GM19240 (cell line): ENCODE data around the gene DCXR.
"Not testable (repeated sequence)": the region's sequence is repeated elsewhere in the genome, so short reads cannot be mapped to it uniquely, and the experiment has no call there.

Experiments used
- DNase-seq: peaks from one replicate; pipeline ENCODE4 v3.0.0; 2011; ENCODE audit warnings: low spot score; ENCODE audit not compliant: insufficient read length

DCXR gene

DNA sequence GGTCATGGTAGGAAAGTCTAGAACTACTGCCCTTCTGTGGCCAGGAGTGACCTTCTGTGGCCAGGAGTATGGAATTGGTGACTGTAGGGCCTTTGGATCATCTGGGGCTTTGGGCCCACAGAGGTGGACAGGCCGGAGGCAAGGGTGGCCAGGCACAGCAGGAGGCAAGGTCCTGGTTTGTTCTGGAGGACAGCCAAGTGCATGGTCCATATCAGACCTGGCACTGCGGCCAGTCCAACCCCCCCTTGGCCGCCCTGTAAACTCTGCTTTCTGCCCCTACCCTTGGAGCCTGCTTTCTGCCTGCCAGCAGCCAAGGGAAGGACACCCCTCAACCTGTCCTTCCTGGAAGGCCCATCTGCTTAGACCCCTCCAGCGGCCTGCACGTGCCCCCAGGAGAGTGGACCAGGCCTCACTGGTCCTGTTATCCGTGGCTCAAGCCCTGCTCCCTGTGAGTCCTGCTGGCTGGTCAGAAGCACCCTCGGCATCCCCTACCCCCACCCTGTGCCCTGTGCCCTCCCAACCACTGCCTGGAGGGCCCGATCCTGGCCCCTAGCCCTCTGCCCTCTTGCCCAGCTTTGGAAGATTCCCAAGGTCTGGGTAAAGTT is 2.3 kb upstream of the DCXR start:
- DNase-seq: no peak

DNA sequence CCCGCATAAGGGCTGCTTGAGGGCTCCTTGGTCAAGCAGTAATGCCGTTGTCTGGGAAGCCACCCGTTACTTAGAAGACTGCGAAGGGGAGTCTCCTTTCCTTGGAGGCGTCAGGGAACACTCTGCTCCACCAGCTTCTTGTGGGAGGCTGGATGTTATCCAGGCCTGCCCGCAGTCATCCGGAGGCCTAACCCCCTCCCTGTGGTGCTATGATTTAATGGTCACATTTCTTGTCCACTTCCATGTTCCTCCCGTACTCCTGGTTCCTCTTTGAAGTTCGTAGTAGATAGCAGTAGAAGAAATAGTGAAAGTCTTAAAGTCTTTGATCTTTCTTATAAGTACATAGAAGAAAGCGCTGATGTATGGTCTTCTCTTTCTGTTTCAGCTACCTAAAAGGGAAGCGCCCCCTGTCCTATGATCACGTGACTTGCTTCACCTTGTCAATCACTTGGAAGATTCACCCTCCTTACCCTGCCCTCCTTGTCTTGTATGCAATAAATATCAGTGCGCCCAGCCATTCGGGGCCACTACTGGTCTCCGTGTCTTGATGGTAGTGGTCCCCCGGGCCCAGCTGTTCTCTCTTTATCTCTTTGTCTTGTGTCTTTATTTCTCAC is 1.4 kb upstream of the DCXR start:
- DNase-seq: not testable (repeated sequence)

DNA sequence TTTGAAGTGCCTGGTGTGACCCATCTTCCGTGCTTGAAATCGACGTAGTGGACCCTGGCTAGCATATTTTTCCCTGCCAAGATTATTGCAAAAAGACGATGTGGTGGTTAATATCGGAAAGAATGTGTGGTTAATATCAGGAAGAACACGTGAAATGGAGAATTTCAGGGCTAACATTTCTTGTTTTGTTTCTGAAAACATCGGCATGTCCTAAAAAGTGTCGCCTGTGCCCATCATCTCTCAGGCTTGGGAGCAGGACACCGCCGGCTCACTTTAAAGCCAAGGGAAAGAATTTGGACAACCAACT is 345 bp upstream of the DCXR start:
- no peak for DNase-seq

DNA sequence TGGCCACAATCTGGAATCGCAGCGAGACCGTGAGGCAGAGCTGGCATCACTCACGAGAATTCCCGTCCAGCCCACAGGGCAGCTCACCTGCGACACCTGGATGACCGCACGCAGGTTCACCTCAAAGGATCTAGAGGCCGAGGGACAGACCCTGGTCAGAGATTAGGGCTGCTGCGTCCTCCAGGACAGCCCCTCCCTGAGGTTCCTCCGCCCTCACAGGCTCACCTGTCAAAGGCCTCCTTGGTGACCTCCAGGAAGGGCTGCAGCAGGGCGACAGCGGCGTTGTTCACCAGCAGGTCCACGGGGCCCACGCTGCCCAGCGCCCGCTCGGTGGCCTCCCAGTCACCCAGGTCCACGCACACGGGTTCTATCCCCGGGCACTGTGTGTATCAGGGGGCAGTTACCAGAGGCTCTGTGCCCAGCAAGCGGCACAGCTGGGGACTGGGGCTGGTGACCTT is 834 bp downstream of the DCXR start:
- DNase-seq: no peak

DNA sequence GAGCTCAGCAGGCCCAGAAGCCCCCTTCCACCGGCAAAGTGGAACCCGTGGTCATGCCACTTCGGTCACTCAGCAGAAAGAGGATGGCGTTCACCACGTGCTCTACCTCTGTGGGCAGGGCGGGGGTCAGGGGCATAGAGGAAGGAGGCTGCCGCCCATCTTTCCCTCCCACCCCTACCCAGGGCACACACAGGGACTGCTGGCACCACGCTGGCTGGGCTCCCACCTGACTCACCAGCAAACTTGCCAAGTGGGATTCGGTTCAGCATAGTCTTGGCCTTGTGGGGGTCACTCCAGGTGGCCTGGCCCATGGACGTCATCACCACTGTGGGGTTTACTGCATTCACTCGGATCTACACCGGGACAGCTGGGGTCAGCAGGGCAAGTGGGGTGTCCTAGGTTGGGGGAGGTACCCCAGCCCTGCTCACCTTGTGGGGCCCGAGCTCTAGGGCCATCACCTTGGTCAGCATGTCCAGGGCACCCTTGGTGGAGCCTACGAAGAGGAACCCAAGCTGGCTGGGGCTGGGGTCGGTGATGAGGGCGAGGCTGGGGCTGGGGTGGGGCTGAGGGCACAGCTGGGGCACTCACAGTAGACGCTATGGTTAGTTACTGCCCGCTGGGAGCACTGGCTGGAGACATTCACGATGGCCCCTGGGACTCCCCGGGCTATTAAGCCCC is 1.4 kb downstream of the DCXR start:
- DNase-seq: no peak

DNA sequence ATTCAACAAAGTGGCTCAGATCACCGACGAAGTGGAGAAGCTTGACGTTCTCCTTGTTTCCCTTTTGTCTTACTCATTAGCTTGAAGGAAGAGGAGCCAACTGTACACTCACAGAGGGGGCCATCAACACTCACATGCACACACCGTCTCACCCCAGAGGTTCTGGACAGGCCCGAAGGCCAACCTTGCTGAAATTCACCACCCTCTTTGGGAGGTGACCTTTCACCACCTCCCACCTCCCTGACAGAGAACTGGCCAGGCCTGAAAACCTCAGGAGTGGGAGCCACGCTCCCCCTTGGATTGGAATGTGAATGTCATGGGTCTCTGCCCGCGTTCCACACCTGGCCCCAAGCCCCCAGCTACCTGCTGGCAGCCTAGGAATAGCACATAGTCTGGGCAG is 2.0 kb downstream of the DCXR start:
- DNase-seq: no peak

DNA sequence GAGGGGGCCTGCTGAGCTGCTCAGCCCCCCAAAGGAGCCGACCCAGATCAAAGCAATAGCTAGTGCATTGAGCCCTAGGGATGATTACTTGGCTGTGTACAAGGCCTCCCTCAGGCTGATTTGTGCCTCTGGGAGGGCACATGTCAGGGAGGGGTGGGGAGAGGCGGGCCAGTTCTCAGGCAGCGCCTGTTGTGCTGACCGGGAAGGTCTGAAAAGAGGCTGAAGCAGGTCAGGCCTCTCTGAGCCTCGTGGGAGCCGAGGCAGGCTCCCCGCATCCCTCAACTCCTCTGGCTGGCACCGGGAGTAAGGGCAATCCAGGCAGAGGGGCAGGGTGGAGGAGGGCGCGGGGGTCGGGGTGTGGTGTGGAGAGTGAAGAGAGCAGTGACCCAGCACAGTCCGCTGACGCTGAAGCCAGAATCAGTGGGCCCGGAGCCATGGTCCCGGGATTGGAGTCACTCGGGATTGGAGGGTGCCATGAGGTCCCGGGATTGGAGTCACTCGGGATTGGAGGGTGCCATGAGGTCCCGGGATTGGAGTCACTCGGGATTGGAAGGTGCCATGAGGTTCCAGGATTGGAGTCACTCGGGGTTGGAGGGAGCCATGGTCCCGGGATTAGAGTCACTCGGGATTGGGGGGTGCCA is 3.0 kb downstream of the DCXR start:
- DNase-seq: no peak

DNA sequence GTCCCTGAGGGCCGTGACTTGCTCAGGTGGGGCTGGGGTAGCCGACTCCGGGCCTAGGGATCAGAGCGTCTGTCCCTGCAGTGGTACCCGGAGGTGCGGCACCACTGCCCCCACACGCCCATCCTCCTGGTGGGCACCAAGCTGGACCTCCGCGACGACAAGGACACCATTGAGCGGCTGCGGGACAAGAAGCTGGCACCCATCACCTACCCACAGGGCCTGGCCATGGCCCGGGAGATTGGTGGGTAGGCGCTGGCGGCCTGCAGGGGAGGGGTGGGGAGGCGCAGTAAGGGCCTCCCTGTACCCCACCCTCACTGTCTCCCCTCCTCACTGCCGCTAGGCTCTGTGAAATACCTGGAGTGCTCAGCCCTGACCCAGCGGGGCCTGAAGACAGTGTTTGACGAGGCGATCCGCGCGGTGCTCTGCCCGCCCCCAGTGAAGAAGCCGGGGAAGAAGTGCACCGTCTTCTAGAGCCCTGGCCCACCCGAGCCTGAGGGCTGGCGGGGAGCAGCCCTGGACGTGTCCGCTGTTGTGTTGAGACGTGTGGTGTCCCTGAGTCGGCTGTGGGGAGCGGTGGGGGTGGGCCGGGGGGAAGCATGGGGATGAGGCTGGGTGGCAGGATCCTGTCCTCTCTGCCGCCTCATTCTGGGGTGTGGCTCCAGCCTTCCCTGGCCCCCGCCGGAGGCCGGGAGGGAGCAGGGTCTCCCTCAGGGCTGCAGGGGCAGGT is 4.0 kb downstream of the DCXR start:
- no peak for DNase-seq

DNA sequence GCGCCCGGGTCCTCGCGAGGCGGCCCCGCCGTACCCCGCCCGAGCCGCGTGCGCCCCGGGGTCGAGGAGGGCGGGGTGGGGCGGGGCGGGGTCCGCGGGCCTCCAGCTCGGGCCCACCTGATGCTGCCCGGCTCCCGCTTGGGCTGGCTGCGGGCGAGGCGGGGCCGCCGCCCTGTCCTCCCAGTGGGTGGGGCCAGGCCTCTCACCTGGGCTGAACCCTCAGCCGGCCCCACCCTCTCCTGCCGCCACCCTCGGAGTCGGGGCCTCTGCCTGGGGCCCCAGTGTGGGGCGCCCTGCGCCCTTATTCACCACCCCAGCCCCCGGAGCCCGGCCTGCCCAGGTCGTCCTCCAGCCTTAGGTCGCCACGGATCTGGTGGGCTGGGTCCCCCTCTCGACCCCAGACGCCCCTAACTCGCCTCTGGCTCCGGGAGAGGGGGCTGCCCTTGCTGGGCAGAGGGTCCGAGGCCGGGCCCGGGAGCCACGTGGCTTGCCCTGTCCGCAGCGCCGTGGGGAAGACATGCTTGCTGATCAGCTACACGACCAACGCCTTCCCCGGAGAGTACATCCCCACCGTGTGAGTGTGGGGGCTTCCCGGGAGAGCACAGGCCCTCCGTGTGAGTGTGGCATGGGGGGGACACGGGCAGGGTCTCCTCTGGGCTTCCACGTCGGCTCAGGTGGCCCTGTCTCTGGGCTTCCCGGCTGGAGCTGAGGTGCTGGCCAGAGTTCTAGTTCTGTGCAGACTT is 5.4 kb downstream of the DCXR start:
- DNase-seq: no peak

DNA sequence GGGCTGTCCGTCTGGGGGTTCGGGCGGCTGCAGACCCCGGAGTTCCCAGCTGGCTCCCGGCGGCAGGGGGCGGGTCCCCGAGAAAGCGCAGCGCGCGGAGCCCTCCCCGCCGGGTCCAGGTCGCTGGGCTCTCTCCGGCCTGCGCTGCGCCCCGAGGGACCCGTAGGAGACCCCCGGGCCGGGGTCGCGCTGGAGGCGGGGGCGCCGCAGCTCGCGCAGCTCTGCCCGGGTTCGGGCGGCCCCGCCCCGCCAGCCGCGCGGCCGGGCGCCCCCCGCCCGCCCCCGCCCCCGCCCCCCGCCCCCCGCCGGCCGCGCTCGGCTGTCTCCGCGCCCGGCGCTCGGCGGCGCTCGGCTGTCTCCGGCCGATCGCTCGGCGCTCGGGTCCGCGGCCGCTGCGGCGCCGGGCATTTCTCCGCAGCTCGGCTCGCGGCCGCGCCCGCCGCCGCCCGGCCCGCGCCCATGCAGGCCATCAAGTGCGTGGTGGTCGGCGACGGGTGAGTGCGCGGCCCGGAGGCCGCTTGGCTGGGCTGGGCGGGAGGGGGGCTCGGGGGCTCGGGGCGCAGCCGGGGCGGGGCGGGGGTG is 6.1 kb downstream of the DCXR start, which contains the start of gene RAC3:
Gene RAC3, plus strand, starts transcription at position 376 of the 582 bp plus-strand sequence. Its CDS starts 84 bp downstream, at position 460.
- no peak for DNase-seq

DNA sequence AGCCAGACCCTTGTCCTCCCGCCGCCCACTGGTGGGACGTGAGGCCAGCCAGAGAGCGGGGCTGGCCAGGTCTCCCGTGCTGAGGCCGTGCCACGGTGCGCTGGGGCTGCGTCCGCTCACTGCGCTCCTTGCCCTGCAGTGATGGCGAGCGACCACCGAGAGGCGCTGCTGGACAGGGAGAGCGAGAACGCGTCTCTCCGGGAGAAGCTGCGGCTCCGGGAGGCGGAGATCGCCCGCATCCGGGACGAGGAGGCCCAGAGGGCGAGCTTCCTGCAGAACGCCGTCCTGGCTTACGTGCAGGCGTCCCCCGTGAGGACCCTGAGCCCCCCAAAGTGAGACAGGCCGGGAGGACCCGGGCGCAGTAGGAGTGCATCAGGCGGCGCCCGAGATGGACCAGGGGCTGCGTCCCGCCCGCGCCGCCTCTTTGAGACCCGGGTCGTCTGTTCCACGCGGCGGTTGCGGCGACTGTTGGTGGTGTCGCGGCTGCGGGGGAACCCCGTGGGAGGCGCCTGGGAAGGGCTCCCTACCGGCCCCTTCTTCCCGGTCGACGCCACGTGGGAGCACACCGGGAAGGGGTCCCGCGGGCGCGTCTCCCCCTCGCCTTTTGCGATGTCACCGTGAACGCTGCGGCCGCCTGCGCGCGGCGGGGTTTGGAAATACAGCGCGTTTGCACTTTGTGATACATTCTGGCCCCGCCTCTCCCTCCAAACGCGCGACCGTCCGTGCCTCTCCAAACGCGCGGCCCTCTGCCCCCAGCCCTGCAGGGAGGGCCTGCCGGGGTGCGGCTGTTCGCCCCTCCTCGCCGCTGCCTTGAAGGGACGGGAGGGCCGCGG is 6.8 kb downstream of the DCXR start:
- DNase-seq: peak; percentile 68

DNA sequence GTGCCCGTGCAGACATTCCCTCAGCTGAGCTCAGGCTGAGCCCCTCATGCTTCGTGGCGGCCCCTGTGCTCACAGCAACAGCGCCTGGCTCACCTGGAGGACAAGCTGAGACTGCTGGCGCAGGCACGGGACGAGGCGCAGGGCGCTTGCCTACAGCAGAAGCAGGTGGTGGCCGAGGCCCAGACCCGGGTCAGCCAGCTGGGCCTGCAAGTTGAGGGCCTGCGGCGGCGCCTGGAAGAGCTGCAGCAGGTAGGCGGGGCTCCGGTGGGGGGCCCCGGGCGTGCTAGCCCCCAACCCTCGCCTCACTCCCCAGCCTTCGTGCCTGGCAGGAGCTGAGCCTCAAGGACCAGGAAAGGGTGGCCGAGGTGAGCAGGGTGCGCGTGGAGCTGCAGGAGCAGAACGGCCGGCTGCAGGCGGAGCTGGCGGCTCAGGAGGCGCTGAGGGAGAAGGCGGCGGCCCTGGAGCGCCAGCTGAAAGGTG is 7.5 kb downstream of the DCXR start:
- no peak for DNase-seq

DNA sequence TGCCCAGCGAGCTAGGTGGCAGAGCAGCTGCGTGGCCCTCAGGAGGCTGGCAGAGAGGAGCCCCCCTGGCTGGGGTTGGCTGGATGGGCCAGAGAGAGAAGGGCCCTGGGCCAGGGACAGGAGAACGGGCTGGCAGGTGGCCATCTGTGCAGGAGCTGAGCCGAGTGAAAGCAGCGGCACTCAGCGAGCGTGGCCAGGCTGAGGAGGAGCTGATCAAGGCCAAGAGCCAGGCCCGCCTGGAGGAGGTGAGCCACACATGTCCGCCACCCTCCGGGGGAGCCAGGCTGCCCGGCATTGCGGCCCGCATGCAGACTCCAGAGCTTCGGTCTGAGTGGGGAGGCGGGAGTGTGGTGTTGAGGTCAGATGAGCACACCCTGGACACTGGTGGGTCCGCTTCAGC is 8.1 kb downstream of the DCXR start:
- DNase-seq: no peak

DNA sequence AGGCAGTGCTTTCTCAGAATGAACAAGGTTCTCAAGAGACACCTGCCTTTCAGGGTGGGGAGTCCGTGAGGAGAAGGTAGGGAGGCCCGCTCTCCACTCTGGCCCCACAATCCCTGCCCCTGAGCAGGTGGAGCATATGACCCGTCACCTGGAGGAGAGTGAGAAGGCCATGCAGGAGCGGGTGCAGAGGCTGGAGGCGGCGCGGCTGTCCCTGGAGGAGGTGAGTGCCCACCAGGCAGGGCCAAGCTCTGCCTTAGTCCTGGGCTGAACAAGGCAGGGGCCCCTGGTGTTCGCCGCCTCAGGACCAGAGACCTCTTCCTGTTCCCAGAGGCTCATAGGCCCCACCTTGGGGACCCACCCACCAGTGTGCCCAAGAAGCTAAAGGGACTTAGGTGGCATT is 8.5 kb downstream of the DCXR start:
- DNase-seq: no peak

DNA sequence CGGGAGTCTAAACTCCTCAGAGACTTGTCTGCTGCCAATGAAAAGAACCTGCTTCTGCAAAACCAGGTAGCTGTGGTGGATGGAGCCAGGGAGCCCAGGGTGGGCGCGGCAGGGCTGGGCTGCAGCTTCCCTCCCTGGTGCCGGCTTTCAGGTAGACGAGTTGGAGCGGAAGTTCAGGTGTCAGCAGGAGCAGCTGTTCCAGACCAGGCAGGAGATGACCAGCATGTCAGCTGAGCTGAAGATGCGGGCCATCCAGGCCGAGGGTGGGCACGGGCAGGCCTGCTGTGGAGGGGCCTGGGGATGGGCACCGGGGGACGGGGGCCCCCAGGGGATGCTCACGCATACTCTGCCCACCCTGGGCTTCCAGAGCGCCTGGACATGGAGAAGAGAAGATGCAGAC is 9.3 kb downstream of the DCXR start:
- no peak for DNase-seq

DNA sequence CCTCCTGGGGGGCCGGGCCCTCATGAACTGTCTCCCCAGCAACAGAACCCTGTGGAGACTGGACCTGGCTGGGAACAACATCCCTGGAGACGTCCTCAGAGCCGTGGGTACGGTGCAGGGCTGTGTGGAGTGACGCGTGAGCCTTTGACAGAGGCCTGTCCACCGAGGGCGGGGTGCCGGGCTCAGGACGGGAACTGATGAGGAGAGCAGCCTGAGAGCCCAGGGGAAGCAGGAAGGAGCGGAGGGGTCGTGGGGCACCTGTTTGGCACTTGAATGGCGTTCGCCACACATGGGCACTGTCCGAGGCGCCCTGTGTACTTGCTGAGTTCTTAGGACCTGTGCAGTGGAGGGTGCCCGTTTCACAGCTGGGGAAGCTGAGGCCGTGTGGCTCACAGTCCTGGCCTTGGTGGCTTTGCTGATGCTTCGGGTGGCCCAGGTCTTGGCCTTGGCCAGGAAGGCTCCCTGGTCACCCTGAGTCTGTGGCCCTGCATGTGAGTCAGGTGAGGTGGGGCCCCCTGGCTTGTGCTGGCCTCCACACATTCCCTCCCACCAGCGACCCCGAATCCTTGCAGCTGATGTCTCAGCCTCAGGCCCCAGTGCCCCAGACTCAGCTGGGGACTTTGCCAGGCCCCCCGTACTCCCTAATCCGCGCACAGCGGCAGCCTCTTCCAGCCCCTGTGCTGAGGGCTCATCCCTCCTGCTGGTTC is 11.9 kb downstream of the DCXR start:
- DNase-seq: no peak

DNA sequence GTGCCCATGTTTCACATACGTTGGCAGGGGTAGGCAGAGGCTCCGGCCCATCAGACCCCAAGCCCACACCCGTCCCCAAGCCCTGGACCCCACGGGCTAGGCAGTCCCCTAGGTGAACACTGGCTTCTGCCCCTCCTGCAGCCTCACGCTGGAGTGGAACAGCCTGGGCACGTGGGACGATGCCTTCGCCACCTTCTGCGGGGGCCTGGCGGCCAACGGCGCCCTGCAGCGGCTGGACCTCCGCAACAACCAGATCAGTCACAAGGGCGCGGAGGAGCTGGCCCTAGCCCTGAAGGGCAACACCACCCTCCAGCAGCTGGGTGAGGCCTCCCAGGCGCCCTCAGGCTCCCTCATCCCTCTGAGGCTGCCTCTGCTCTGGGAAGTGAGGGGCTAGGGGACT is 12.6 kb downstream of the DCXR start:
- no peak for DNase-seq

DNA sequence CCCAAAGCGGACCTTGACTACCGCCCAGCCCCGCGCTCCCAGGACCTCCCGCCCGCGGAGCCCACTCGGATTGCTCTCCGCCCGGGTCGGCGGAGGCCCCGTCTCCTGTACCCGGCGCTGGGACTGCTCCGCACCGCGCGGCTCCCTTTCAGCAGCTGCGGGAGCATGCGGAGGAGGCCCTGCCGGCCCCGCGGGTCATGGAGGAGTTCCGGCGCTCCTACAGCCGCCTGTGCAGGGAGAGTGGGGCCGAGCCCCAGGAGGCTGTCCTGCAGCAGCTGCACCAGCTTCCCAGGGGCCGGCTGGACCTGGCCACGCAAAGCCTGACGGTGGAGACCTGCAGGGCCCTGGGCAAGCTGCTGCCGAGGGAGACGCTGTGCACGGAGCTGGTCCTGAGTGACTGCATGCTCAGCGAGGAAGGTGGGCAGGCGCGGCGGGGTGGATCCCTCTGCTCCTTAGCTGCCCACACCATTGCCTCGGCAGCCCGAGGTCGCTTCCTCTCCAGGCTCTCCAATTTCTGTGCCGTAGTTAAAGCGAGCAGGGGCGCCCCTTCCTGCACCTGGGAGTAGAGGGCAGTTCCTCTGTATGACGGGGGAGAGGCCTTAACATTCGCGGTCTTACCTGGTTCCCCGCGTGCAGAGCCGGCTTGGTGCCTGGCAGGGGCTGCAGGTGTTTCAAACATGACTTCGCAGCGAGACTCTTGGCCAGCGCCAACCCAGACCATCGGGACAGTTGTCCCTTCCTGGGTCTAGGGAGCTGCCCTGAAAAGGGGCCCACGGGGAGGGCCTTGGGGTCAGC is 13.9 kb downstream of the DCXR start:
- DNase-seq: no peak
